Measurements from ENCODE around the gene UBL4B. TPM values are rescaled to one million over a fixed set of nuclear protein-coding genes. Genes with fewer than 3 reads are reported as not detected.

UBL4B gene
- total and polyA plus RNA-seq, 2 experiments from 2014 or later = not detected

- H3K36me3 ChIP-seq (ENCODE audit: insufficient read depth) = no peaks in the 10 kb centered on the region
- H3K4me3 ChIP-seq = peak overlapping the region; percentile 43
- H3K4me2 ChIP-seq = peak overlapping the region; percentile 76
- H3K4me1 ChIP-seq (ENCODE audit: insufficient read depth) = peaks cover 14% of the 10 kb centered on the region
- no peaks in the 10 kb centered on the region for H3K36me3 Mint-ChIP-seq (ENCODE audit: low read depth)
- H3K27me3 Mint-ChIP-seq (ENCODE audit: insufficient read depth, low read depth, poor library complexity) = peaks cover 31% of the 10 kb centered on the region
- H3K4me1 Mint-ChIP-seq = peaks cover 11% of the 10 kb centered on the region
- ATAC-seq (peak; percentile 95), DNase-seq (ENCODE audit: low spot score) (peak; percentile 89)
- H3K9me3 Mint-ChIP-seq = no peaks in the 10 kb centered on the region; the same call in 2 of the 3 replicates
- TF ChIP-seq REST (IDR thresholded peaks at IDR 0.05; ENCODE audit: unreplicated experiment) (no peak), NANOG (IDR thresholded peaks at IDR 0.05; ENCODE audit: borderline replicate concordance) (no peak), CREB1 (CRISPR knock-in tag; IDR thresholded peaks at IDR 0.05; ENCODE audit: low read depth) (0 out of 2 replicates have a peak, but pooled peaks have one; percentile 5), ZNF462 (CRISPR knock-in tag; IDR thresholded peaks at IDR 0.05) (no peak), JUNB (IDR thresholded peaks at IDR 0.05; ENCODE audit: unreplicated experiment) (no peak), ZNF331 (CRISPR knock-in tag; IDR thresholded peaks at IDR 0.05; ENCODE audit: low read depth) (no peak), POLR2AphosphoS5 (IDR thresholded peaks at IDR 0.05; ENCODE audit: low read depth) (no peak), STAT1 (IDR thresholded peaks at IDR 0.05; ENCODE audit: unreplicated experiment) (no peak)
- TF ChIP-seq, protein P1, sequence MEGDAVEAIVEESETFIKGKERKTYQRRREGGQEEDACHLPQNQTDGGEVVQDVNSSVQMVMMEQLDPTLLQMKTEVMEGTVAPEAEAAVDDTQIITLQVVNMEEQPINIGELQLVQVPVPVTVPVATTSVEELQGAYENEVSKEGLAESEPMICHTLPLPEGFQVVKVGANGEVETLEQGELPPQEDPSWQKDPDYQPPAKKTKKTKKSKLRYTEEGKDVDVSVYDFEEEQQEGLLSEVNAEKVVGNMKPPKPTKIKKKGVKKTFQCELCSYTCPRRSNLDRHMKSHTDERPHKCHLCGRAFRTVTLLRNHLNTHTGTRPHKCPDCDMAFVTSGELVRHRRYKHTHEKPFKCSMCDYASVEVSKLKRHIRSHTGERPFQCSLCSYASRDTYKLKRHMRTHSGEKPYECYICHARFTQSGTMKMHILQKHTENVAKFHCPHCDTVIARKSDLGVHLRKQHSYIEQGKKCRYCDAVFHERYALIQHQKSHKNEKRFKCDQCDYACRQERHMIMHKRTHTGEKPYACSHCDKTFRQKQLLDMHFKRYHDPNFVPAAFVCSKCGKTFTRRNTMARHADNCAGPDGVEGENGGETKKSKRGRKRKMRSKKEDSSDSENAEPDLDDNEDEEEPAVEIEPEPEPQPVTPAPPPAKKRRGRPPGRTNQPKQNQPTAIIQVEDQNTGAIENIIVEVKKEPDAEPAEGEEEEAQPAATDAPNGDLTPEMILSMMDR (conservative IDR thresholded peaks at IDR 0.05; ENCODE audit: low read depth in 2 of 2) = peak; percentile 54 to 74
- H3K4me3 Mint-ChIP-seq = peak overlapping the region; percentile 32; the same call in 1 of the 3 replicates
- H3K27me3 ChIP-seq (ENCODE audit: insufficient read depth) = peaks cover 28% of the 10 kb centered on the region
- no peak overlapping the region for H3K27ac Mint-ChIP-seq
- H4K20me1 ChIP-seq (replicated peaks; ENCODE audit: insufficient read depth) = no peaks in the 10 kb centered on the region
- H3K9me2 ChIP-seq (ENCODE audit: insufficient read depth) = no peaks in the 10 kb centered on the region
- no peak overlapping the region for H3K27ac ChIP-seq (ENCODE audit: low read depth)
- no peaks in the 10 kb centered on the region for H3F3A ChIP-seq (replicated peaks; ENCODE audit: low read depth)
- peak overlapping the region; percentile 99 for H2AFZ ChIP-seq
- no peaks in the 10 kb centered on the region for H3K79me2 ChIP-seq (replicated peaks; ENCODE audit: insufficient read depth)
Measured at GRCh38 chr1:110130113-110130591, 17.9 kb downstream of the UBL4B start.
